Head of caudate nucleus (tissue), 42 donors: ENCODE results near the gene TSACC.
"Not testable (repeated sequence)": the region's sequence is repeated elsewhere in the genome, so short reads cannot be mapped to it uniquely, and the experiment has no call there.

ENCODE experiments used
- DNase-seq, 42 donors: peaks; one replicate each; pipeline versions ENCODE4 v3.0.0 to v3.0.0-alpha.2; 2020 to 2021; ENCODE audit warnings: mixed read lengths in 7 of 42
- intact Hi-C: fragments of 100-400 bp; cut with DNase I; formaldehyde crosslinking; loops from one replicate; pipeline ENCODE4 v1.15.0; 2022

TSACC gene

DNA sequence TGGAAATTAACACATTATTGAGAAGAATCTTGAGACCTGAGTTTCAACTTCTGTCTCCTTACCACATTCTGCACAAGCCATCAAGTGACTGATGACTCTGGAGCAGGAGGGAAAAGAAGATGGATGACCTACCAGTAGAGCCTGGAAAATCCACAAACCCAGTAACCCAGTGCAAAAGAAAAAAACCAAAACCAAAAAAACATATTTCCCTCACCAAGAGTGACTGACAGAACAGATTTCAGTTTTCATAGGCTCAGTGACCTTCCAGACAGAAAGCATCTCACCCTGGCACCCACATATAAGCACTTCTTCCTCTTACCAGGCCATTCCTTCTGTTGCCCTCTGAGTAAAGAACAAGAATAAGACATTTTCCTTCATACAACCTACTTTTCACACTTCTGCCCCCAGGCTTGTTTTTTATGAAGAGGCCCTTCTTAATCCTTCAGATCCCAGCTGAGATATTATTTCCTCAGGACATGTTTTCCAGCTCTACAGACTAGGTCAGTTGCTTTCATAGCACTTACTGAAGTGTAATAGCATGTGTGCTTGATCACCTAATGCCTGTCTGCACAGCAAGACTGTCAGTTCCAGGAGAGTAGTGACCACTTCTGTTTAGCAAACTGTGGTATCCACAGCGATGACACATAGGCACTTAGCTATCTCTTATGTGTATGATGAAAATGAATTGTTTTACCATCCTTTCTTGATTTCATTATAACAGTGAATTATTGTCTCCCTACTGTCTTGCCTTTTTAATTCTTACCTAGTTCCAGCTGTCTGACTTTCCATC, 4.0 kb downstream of the TSACC start:
- no peak for DNase-seq
- intact Hi-C loops: no loop called here

DNA sequence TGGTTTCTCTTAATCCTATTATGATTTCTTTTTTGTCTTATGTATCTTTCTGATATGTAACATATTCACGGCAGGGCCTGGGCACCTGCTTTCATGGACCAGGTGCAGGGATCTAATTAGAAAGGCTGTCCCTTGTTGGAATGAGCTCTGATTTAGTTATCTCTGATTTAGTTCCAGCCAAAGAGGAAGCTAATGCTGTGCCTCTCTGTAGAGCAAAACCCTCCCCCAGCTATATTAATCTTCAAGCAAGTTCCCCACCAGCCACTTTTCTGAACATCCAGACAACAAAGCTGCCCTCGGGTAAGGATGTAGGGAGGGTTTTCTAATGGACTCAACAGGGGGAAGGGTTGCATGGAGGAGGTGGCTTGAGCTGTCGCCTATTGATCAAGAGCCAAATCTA, 6.1 kb downstream of the TSACC start:
- intact Hi-C loops: no loop called here
- DNase-seq: no peak

DNA sequence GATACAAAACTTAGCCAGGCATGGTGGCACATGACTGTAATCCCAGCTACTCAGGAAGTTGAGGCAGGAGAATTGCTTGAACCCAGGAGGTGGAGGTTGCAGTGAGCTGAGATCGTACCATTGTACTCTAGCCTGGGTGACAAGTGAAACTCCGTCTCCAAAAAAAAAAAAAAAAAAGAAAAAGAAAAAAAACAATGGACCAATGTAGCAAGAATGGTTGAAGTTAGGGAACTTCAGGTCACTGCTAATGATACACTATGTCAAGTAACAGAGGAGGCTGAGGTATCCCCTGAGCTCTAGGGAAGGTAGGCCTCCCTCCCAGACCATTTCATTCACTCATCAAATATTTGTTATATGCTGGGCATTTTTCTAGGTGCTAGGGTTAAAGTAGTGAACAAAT, 7.7 kb downstream of the TSACC start:
- intact Hi-C loops: not testable (repeated sequence)

DNA sequence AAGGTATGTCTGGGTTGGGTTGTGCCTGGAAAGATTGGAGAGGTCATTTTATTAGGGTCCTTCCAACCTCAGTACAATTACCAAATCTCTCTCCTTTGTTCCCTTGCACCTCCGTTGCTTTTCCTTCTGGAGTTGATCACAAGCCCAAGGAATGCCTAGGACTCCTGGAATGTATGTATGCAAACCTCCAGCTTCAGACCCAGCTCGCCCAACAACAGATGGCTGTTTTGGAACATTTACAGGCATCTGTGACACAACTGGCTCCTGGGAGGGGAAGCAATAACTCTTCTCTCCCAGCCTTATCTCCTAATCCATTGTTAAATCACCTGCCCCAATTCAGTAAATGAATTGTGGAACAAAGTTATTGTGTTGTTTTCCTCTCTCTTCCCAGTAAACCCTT, 8.3 kb downstream of the TSACC start:
- DNase-seq: no peak
- intact Hi-C loops: no loop called here

More for the DNA sequence above, 7.7 kb downstream of the TSACC start:
- DNase-seq: not testable (repeated sequence)

DNA sequence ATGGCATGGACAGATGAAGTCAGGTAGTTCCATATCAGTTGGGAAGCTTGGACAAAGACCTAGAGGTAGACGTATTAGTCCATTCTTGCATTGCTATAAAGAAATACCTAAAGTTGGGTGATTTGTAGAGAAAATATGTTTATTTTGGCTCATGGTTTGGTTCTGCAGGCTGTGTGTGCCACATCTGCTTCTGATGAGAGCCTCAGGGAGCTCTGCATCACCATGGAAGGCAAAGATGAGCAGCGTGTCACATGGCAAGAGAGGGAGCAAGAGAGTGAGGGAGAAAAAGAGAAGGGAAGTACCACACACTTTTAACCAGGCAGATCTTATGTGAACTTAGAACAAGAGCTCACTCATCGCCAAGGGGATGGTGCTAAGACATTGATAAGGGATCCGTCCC, 9.0 kb downstream of the TSACC start:
- intact Hi-C loops: no loop called here
- DNase-seq: no peak

DNA sequence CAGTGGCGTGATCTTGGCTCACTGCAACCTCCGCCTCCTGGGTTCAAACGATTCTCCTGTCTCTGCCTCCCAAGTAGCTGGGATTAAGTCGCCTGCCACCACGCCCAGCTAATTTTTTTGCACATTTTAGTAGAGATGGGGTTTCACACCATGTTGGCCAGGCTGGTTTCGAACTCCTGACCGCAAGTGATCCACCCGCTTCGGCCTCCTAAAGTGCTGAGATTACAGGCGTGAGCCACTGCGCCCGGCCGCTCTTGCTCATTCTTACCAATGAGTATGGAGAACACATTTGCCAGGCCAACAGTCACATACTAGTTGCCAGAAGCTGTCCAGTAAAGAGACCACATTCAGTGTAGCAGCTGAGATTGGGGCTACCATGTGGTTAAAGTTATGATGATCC, 14.2 kb downstream of the TSACC start:
- intact Hi-C loops, DNase-seq: not testable (repeated sequence)

DNA sequence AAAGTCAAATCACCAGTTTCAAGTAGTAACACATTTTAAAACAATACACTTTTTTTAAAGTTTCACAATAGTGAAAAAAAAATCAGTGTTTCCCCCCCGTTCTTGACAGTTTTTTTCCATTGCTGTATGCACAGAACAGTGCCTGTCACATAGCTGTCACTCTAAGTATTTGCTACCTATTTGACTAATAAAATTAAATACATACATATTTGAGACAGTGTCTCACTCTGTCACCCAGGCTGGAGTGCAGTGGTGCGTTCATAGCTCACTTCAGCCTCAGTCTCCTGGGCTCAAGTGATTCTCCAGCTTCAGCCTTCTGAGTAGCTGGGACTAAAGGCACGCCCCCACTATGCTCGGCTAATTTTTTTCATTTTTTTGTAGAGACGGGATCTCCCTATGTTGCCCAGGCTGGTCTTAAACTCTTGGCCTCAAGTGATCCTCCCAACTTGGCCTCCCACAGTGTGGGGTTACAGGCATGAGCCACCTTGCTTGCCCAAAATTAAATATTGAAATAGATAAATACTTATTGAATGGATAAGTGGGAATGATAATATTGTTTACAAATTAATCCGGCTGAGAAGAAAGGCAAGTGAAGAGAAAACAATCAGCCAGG, 18.0 kb downstream of the TSACC start:
- intact Hi-C loops: no loop called here
- DNase-seq: no peak

DNA sequence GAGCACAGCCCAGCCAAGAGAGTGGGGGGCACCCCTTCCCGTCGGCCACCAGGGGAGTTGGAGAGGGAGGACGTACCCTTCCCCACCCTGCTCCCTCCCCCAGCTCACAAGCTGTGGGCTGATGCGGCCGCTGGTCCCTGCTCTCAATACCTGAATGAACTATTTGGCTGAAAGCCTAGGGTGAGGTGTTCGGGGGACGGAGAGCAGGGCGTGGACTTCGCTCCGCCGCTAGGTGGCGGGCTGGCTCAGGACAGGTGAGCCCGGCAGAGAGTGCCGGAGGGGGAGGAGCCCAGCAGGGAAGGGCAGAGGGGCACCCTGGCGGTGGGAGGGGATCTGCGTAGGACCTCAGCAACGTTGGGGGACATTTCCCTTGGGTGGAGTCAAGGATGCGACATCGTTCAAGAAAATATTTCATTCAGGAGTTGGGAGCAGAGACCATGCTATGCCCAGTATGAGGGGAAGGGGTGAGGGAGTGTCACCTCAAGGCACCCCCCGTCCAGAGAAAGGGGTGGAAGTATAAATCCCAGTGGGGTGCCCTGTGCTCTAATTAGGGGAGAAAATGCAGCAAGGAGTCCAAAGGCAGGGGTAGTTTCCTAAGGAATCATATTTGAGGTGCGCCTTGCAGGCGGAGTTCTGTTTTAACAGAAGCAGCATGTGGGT, 18.7 kb downstream of the TSACC start:
- peak in 36 of 42 donors; percentile 15 to 81 (median 46) for DNase-seq
- intact Hi-C loops: no loop called here

DNA sequence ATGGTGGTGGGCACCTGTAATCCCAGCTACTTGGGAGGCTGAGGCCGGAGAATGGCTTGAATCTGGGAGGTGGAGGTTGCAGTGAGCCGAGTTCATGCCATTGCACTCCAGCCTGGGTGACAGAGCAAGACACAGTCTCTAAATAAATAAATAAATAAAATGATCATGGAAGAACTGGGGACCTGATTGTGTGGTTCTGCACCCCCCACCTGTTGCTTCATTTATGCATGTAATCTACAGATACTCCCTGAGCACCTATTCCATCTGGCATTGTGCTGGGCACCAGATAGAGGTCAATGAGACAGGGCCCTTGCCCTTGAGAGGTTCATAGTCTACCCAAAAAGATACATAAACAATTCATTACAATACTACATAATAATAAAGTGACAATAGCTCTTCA, 19.7 kb downstream of the TSACC start:
- DNase-seq: no peak
- intact Hi-C loops: no loop called here

DNA sequence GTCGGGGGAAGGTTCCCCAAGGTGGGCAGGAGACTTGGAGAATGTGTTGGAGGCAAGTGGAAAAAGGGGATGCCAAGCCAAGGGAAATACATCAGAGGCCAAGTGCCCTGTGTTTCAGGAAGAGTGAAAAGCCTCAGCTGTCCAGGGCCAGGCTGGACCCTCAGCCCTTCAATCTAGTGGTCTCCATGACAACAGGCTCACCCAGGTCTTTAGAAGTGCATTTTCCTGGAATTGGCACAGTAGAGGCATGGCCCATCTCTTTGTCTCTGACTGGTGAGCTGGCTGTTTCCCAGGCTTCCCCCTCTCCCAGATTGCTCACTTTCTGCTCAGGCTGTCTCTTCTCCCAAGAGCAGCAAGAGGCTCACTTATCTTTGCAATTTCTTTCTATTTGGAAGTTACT, 20.3 kb downstream of the TSACC start:
- no peak for DNase-seq
- intact Hi-C loops: no loop called here

DNA sequence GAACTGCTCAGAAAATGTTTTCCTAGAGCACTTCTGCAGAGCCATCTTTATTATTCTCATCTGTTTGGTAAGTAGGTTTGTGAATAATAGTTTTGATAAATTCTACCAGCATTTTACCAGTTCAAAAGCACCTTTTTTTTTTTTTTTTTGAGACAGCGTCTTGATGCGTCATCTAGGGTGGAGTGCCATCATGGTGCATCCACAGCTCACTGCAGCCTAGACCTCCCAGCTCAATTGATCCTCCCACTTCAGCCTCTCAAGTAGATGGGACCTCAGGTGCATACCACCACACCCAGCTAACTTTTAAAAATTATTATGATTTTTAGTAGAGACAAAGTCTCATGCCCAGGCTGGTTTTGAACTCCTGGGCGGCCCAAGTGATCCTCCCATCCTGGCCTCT, 20.9 kb downstream of the TSACC start:
- no peak for DNase-seq
- intact Hi-C loops: no loop called here

DNA sequence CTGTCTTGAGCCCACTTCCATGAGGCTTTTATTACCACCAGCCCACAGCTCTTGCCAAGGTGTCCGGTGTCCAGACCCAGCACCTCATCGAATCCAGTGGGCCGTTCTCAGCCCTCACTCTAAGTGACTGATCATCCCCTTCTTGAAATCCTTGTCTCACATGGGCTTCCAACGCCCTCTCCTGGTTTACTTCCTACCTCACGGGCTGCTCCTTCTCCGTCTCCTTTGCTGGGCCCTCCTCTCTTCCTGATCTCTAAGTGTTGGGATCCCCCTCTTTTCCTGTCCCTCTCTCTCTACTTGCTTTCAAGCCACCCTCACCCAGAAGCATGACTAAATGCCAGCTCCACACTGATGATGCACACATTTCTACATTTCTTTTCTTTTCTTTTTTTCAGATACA, 21.6 kb downstream of the TSACC start:
- intact Hi-C loops: no loop called here
- no peak for DNase-seq

DNA sequence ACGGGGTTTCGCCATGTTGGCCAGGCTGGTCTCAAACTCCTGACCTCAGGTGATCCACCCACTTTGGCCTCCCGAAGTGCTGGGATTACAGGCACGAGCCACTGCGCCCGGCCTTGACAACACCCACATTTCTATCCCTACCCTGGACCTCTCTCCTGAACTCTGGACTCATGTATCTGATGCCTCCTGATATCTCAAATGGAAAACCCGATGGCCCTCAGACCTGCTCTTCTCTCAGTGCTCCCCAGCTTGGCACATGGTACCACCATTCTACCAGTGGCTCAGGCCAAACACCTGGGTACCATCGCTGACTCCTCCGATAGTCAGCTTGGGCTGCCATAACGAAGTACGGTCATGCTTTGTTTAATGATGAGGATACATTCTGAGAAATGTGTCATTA, 22.2 kb downstream of the TSACC start:
- DNase-seq: no peak
- intact Hi-C loops: no loop called here

DNA sequence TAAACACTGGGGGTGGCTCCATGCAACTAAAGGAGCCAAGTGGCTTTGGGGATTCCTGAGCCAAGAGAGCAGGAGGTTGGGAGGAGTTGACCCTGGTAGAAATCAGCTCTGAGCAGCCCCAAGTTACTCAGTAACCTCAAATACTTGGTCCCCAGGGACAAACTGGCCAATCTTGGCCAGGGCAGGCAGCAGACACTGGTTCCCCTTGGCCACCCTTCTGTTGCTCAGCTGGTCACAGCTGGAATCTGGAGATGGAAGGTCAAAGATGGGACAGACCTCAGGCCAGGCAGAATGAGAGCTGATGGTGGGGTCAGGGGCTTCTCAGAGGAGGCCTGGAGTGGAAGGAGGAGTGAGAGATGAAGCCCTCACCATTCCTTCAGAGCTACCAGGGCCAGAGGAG, 27.4 kb downstream of the TSACC start:
- DNase-seq: no peak
- intact Hi-C loops: no loop called here

DNA sequence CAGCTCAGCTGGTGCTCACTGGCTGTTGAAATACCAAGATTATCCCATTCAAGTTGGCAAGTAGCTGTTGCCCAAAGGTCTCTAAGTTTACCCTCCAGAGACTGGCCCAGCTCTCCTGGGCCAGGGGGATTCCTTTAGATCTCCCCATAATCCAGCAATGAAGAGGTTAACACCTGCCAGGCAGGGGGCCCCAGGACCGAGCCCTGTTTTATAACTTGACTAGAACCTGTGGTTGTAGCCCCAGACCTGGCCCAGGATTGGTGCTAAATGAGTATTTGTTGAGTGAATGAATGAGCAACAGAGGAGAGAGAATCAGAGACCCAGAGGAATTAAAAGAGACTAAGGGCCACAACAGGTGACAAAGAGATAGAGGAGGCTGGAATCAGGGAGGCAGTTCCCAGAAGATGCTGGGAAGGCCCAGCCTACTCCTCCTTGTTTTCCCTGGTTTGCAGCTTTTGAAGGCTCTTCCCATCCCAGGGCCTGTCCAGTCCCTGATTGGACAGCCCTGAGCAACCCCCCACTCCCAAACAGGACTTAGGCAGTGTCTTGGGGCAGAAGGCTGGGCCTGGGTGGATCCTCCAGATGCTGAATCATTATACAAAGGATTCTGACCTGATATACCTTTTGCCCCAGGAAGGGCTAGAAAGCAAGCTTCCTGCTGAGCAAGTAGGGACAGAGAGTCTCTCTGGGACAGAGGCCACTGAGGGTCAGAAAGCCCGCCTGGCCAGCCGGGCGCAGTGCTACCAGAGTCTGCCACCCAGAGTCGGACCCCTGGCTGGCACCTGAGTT, 28.2 kb downstream of the TSACC start:
- DNase-seq: no peak

DNA sequence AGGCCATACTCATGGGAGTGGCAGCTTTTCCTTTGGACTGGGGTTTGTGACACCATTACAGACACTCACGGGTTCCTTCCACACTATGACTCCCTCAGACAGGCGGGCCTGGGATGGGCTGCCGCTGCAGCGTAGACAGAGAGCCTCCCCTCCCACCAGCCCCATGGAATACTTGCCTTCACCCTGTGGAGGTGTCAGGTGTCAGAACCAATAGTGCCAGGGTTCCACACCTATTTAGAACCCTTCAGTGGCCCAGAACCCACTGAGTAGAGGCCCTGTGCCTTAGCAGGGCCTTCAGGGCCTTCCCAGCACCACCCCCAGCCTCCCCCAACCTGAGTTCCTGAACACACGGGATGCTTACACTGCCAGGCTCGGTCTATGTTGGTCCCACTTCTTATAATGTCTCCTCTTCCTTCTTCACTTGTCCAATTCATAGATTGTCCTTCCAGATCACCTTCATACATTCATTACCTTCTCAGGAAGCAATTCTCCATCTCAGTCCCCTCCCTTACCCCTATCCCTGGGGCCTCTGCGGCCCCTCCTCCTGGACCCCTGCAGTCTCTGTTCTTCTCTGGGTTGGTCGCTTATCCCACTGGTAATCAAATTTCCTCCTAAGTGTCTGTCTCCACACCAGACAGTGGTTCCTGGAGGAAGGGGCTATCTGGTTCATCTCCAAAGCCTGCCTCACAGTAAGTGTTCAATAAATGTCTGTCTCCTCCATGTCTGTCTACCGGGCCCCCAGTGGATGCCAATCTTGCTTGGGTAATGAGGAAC, 29.2 kb downstream of the TSACC start:
- intact Hi-C loops: no loop called here
- DNase-seq: no peak

More for the DNA sequence above, 28.2 kb downstream of the TSACC start:
- intact Hi-C loops: no loop called here

DNA sequence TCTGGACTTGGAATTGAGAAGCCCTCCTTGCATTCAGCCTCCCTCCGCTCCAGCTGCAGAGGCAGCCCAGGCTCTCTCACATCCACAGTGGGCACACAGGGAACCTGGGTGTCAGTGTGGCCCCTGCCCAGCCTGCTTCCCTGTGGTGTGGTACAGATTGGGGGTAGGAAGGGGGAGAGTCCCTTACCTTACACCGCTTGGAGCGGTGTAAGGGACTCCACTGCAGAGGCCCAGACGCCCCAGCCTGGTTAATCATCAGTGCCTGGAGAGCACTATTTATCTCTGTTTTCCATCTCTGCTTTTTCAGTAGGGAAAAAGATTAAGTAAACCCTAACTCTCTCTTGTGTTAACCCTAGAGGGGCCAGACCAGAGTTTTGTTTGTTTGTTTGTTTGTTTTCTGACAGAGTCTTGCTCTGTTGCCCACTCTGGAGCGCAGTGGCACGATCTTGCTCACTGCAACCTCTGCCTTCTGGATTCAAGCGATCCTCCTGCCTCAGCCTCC, 29.9 kb downstream of the TSACC start:
- intact Hi-C loops: no loop called here
- no peak for DNase-seq

DNA sequence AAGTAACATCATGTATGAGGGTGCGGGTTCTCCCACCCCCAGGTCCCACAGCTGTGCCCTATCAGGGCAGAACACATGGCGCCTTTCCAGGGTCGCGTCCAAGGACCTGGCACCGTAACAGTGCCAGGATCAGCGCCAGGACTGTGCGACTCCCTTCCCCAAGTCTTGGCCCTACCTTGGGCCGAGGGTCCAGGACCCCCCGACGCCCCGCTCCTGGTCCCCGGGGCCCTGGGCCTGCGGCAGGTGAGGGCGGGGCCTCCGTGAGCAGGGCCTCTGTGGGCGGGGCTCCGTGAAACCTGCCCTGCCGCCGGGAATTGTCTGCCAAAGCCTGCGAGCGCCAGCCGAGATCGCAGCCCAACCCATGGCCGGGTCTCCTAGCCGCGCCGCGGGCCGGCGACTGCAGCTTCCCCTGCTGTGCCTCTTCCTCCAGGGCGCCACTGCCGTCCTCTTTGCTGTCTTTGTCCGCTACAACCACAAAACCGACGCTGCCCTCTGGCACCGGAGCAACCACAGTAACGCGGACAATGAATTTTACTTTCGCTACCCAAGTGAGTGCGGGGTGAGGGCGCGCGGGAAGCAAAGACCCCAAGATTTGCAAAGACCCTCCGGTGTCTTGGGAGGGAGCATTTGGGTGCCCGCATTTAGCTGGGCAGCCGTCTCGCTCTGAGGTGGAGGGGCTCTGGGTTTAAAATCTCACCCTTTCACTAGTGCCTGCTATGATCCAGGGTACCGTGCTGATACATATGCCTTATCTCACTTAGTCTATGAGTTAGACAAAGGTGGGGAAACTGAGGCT, 30.8 kb downstream of the TSACC start, which contains the start of gene RHBG:
Gene RHBG (plus strand): TSS at position 323 of the 796 bp plus-strand sequence. CDS start 39 bp downstream, at position 362.
- intact Hi-C loops: no loop called here
- peak in 7 of 42 donors; percentile 12 to 43 (median 30) for DNase-seq
